Measurements from ENCODE around the gene IFT74.

Gene IFT74

GRCh38 chr9:27065288-27065687 lies 109.1 kb downstream of the IFT74 start:
- H3K4me3 ChIP-seq (ENCODE audit: low read depth, low read length): no peak overlapping the region
- no peak for TF ChIP-seq CTCF (IDR thresholded peaks at IDR 0.05; ENCODE audit: low read depth, low read length)

- no peak for TF ChIP-seq CTCF (IDR thresholded peaks at IDR 0.05; ENCODE audit: low read depth, low read length)
- no peak overlapping the region for H3K4me3 ChIP-seq (ENCODE audit: low read depth, low read length)
Observed at GRCh38 chr9:27073841-27074728, 117.9 kb downstream of the IFT74 start.

- TF ChIP-seq CTCF (IDR thresholded peaks at IDR 0.05; ENCODE audit: low read depth, low read length): no peak
- no peak overlapping the region for H3K4me3 ChIP-seq (ENCODE audit: low read depth, low read length)
Observed at GRCh38 chr9:27078685-27079084, 122.5 kb downstream of the IFT74 start.

- no peak overlapping the region for H3K4me3 ChIP-seq (ENCODE audit: low read depth, low read length)
- no peak for TF ChIP-seq CTCF (IDR thresholded peaks at IDR 0.05; ENCODE audit: low read depth, low read length)
Observed at GRCh38 chr9:27085456-27085855, 129.2 kb downstream of the IFT74 start.

- peak overlapping the region; percentile 15 for H3K4me3 ChIP-seq (ENCODE audit: low read depth, low read length)
- TF ChIP-seq CTCF (IDR thresholded peaks at IDR 0.05; ENCODE audit: low read depth, low read length): no peak
Observed at GRCh38 chr9:27086818-27087680, 130.8 kb downstream of the IFT74 start.

GRCh38 chr9:27088981-27089380 lies 132.8 kb downstream of the IFT74 start:
- no peak for TF ChIP-seq CTCF (IDR thresholded peaks at IDR 0.05; ENCODE audit: low read depth, low read length)

GRCh38 chr9:27089706-27090105 lies 133.5 kb downstream of the IFT74 start:
- no peak for TF ChIP-seq CTCF (IDR thresholded peaks at IDR 0.05; ENCODE audit: low read depth, low read length)
- H3K4me3 ChIP-seq (ENCODE audit: low read depth, low read length): no peak overlapping the region

More at GRCh38 chr9:27088981-27089380, 132.8 kb downstream of the IFT74 start:
- no peak overlapping the region for H3K4me3 ChIP-seq (ENCODE audit: low read depth, low read length)
